H1 (cell line): Measurements from ENCODE around the gene PLVAP. TPM values are rescaled to one million over a fixed set of nuclear protein-coding genes. Genes with fewer than 3 reads are reported as not detected.

ENCODE experiments used
- ATF2 ChIP-seq: IDR thresholded peaks from 2 replicates; pipeline ENCODE4 v1.6.1; 2012; ENCODE audit warnings: low read length, inconsistent platforms
- BACH1 ChIP-seq: IDR thresholded peaks from 2 replicates; pipeline ENCODE4 v1.6.1; 2012; ENCODE audit warnings: low read length, improper control_type of control experiment
- BCL11A ChIP-seq, 2 experiments: IDR thresholded peaks; one replicate each; pipeline ENCODE4 v1.6.1; 2011; ENCODE audit warnings: low read depth in 2 of 2, low read length in 2 of 2, mild to moderate bottlenecking in 2 of 2
- CEBPB ChIP-seq: IDR thresholded peaks from 2 replicates; pipeline ENCODE4 v1.6.1; 2012; ENCODE audit warnings: low read depth, low read length
- CREB1 ChIP-seq: IDR thresholded peaks from 2 replicates; pipeline ENCODE4 v1.6.1; 2012; ENCODE audit warnings: inconsistent platforms
- E2F6 ChIP-seq: IDR thresholded peaks from 2 replicates; pipeline ENCODE4 v1.6.1; 2012; ENCODE audit warnings: inconsistent platforms
- GABPA ChIP-seq: IDR thresholded peaks from 2 replicates; pipeline ENCODE4 v1.6.1; 2011; ENCODE audit warnings: mild to moderate bottlenecking, low read length, moderate library complexity, borderline replicate concordance; ENCODE audit not compliant: insufficient read depth
- JUN ChIP-seq: IDR thresholded peaks from 2 replicates; pipeline ENCODE4 v1.6.1; 2011; ENCODE audit warnings: low read depth, mild to moderate bottlenecking, improper control_type of control experiment, low read length
- JUND ChIP-seq: IDR thresholded peaks from 2 replicates; pipeline ENCODE4 v1.6.1; 2011; ENCODE audit warnings: mild to moderate bottlenecking, improper control_type of control experiment, low read length
- KDM4A ChIP-seq: IDR thresholded peaks from one replicate; pipeline ENCODE4 v1.7.1; 2012; ENCODE audit warnings: low read depth, mild to moderate bottlenecking, moderate library complexity, low read length, inconsistent platforms; ENCODE audit not compliant: severe bottlenecking
- MAFK ChIP-seq: IDR thresholded peaks from 2 replicates; pipeline ENCODE4 v1.6.1; 2012; ENCODE audit warnings: low read depth, mild to moderate bottlenecking, improper control_type of control experiment, low read length
- NRF1 ChIP-seq: IDR thresholded peaks from 2 replicates; pipeline ENCODE4 v1.6.1; 2011; ENCODE audit warnings: mild to moderate bottlenecking, low read depth, low read length, improper control_type of control experiment
- RAD21 ChIP-seq, 2 experiments: IDR thresholded peaks in 1 of 2; conservative IDR thresholded peaks in 1 of 2; 2 replicates each; pipeline ENCODE4 v1.6.1; 2011; ENCODE audit warnings: low read depth in 2 of 2, low read length in 2 of 2, improper control_type of control experiment in 1 of 2, inconsistent platforms in 1 of 2, mild to moderate bottlenecking in 1 of 2, moderate library complexity in 1 of 2
- RBBP5 ChIP-seq: IDR thresholded peaks from 2 replicates; pipeline ENCODE4 v1.7.1; 2012; ENCODE audit warnings: low read depth, mild to moderate bottlenecking, inconsistent platforms, low read length, moderate library complexity, borderline replicate concordance
- RNF2 ChIP-seq: fragments of 200-900, 300-1000 bp; sonication (generic); IDR thresholded peaks from 2 replicates; pipeline ENCODE4 v1.7.1; 2016; ENCODE audit warnings: borderline replicate concordance, low read depth, mild to moderate bottlenecking, antibody characterized with exemption, low read length; ENCODE audit not compliant: poor library complexity, severe bottlenecking; ENCODE audit errors: missing control alignments
- SIX5 ChIP-seq: IDR thresholded peaks from 2 replicates; pipeline ENCODE4 v1.6.1; 2011; ENCODE audit warnings: mild to moderate bottlenecking, low read depth, low read length
- SP1 ChIP-seq: IDR thresholded peaks from 2 replicates; pipeline ENCODE4 v1.6.1; 2011; ENCODE audit warnings: low read depth, low read length
- TBP ChIP-seq: IDR thresholded peaks from 2 replicates; pipeline ENCODE4 v1.6.1; 2011; ENCODE audit warnings: low read depth, low read length, improper control_type of control experiment
- TEAD4 ChIP-seq: IDR thresholded peaks from 2 replicates; pipeline ENCODE4 v1.6.1; 2012; ENCODE audit warnings: low read depth, low read length, inconsistent platforms, mixed read lengths
- YY1 ChIP-seq: IDR thresholded peaks from 2 replicates; pipeline ENCODE4 v1.6.1; 2011; ENCODE audit warnings: low read depth, mild to moderate bottlenecking, low read length
- ZNF274 ChIP-seq: IDR thresholded peaks from 2 replicates; pipeline ENCODE4 v1.7.0; 2012; ENCODE audit warnings: low read length, borderline replicate concordance; ENCODE audit errors: extremely low read depth
- polyA plus RNA-seq, 7 experiments: library from polyadenylated mRNA; depleted of rRNA in 3 of 7; stranded (reverse) in 5 of 7; unstranded in 2 of 7; fragments of >200 nt in 5 of 7; fragments of 200-250 nt in 2 of 7; gene quantifications; 1 replicate in 5 of 7; 2 replicates in 1 of 7; 4 replicates in 1 of 7; pipeline versions ENCODE4 v1.2.1 to v1.2.3, GENCODE V29; 2011 to 2013; ENCODE audit warnings: missing spikeins in 2 of 7, mixed read lengths in 2 of 7
- total RNA-seq: library from RNA; stranded (reverse); fragmentation: NEBNext Ultra II Directional; extraction: Animal tissue kit (Norgen Biotek cat#: 25700); gene quantifications from 2 replicates; pipeline ENCODE4 v1.2.1, GENCODE V29; 2021

Gene PLVAP
- total and polyA plus RNA-seq, 2 of the 8 experiments (the other 6 are each of a cell fraction or from before 2014, with no cell fraction given) = 0.32 TPM; not detected in 1

- peak; percentile 77; the same call in 1 of the 2 replicates for TF ChIP-seq RBBP5
- TF ChIP-seq YY1 = peak; percentile 74
- TF ChIP-seq KDM4A = peak; percentile 61
- TF ChIP-seq CEBPB = no peak
- no peak for TF ChIP-seq MAFK
- no peak for TF ChIP-seq ZNF274
- TF ChIP-seq BCL11A (IDR thresholded peaks at IDR 0.05; ENCODE audit: low read depth in 2 of 2, low read length in 2 of 2) = no peak
- TF ChIP-seq CREB1 = peak; percentile 76
- TF ChIP-seq NRF1 = no peak
- 0 out of 2 replicates have a peak, but pooled peaks have one; percentile 22 for TF ChIP-seq E2F6
- no peak for TF ChIP-seq JUND
- 0 out of 2 replicates have a peak, but pooled peaks have one; percentile 13 for TF ChIP-seq TBP
- TF ChIP-seq ATF2 = no peak; the same call in 1 of the 2 replicates
- TF ChIP-seq TEAD4 = 0 out of 2 replicates have a peak, but pooled peaks have one; percentile 2
- peak; percentile 53 for TF ChIP-seq BACH1
- peak; percentile 5; the same call in 1 of the 2 replicates for TF ChIP-seq GABPA
- peak; percentile 50 to 62; a peak in 3 of 4 replicates for TF ChIP-seq RAD21 (IDR thresholded peaks at IDR 0.05 in 1 of 2, conservative IDR thresholded peaks at IDR 0.05 in 1 of 2; ENCODE audit: low read depth in 2 of 2, low read length in 2 of 2)
- no peak for TF ChIP-seq RNF2
- peak; percentile 55; the same call in 1 of the 2 replicates for TF ChIP-seq SP1
- no peak for TF ChIP-seq JUN
- TF ChIP-seq SIX5 = no peak
Observed at GRCh38 chr19:17327654-17328516, 49.3 kb downstream of the PLVAP start (continued).
